PFSK-1 (cell line): ENCODE measurements around the gene GAMT.

Experiments used
- FOXP2 ChIP-seq: optimal IDR thresholded peaks from 2 replicates; pipeline ENCODE3; 2011; ENCODE audit warnings: borderline replicate concordance, control low read depth, inconsistent platforms; ENCODE audit not compliant: insufficient read depth; ENCODE audit errors: extremely low read length, extremely low read depth
- POLR2AphosphoS5 ChIP-seq: IDR thresholded peaks from 2 replicates; pipeline ENCODE4 v1.6.1; 2012; ENCODE audit warnings: low read depth, mild to moderate bottlenecking, control low read depth, low read length, moderate library complexity
- REST ChIP-seq, 2 experiments: IDR thresholded peaks; 2 replicates each; pipeline versions ENCODE4 v1.6.1 to v1.8.0; 2011 to 2012; ENCODE audit warnings: low read depth in 2 of 2, low read length in 2 of 2, control low read depth in 1 of 2, inconsistent platforms in 1 of 2, mild to moderate bottlenecking in 1 of 2, moderate library complexity in 1 of 2; ENCODE audit not compliant: insufficient read depth in 1 of 2
- SIN3A ChIP-seq: IDR thresholded peaks from 2 replicates; pipeline ENCODE4 v1.6.1; 2012; ENCODE audit warnings: mild to moderate bottlenecking, low read length, moderate library complexity, borderline replicate concordance; ENCODE audit not compliant: insufficient read depth
- TAF1 ChIP-seq: IDR thresholded peaks from 2 replicates; pipeline ENCODE4 v1.6.1; 2012; ENCODE audit warnings: low read length, control low read depth, borderline replicate concordance; ENCODE audit not compliant: insufficient read depth

- TF ChIP-seq POLR2AphosphoS5: no peak
- no peak for TF ChIP-seq REST (IDR thresholded peaks at IDR 0.05; ENCODE audit: insufficient read depth in 1 of 2, low read depth in 2 of 2, low read length in 2 of 2)
- no peak for TF ChIP-seq TAF1
- no peak for TF ChIP-seq FOXP2
- no peak for TF ChIP-seq SIN3A
Measured at GRCh38 chr19:1434577-1435060, 33.3 kb upstream of the GAMT start.
